Activated T-cell treated with anti-CD3 and anti-CD28 coated beads for 1 hour (primary cell): ENCODE data around the gene IGF2BP1.
"Not testable (repeated sequence)": the region's sequence is repeated elsewhere in the genome, so short reads cannot be mapped to it uniquely, and the experiment has no call there.

ENCODE experiments used
- DNase-seq: peaks from one replicate; pipeline ENCODE4 v3.0.0-alpha.2; 2020; ENCODE audit warnings: low read depth

IGF2BP1 gene

DNA sequence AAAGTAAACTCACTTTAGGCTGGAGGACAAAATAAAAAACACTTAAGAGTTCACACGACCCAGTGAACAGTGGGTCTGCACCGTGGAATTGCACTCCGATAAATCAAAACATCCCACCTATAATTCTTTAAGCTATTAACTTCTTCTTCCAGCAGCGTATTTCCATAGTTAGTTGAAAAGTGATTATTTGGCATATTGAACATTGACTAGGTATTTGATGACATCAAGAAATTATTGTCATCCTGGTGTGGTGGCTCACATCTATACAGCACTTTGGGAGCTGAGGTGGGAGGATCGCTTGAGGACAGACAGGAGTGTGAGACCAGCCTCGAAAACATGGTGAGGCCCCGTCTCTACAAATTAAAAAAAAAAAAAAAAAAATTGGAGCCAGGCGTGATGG is 23.4 kb downstream of the IGF2BP1 start:
- no peak for DNase-seq

DNA sequence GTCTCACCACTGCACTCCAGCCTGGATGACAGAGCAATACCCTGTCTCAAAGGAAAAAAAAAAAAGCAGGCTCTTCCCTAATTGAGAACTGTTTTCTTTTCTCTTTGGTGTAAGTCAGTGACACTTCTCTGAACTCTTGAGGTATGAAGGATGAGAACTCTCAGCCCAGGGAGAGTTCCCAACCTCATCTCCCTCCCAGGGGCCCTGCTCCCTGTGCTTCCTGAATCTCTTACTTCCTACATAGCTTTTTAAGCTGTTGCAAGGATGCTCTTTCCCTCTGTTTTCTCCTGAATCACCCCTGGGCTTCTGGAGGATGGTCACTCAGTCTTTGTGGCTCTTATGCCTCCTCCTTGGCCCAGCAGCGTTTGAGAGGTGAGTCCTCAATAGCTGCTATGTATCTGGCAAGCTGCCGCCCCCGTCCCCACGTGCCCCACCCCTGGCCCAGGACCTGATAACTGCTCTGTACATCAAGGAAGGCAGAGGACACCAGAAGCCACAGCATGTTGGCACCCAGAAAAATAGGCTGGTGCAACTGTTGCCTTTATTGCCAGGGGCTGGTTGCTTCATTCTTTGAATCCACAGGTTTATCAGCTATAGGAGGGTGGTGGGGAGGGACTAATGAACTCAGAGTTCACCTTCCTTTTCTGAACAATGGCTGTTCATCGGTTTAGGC is 24.0 kb downstream of the IGF2BP1 start:
- DNase-seq = no peak

DNA sequence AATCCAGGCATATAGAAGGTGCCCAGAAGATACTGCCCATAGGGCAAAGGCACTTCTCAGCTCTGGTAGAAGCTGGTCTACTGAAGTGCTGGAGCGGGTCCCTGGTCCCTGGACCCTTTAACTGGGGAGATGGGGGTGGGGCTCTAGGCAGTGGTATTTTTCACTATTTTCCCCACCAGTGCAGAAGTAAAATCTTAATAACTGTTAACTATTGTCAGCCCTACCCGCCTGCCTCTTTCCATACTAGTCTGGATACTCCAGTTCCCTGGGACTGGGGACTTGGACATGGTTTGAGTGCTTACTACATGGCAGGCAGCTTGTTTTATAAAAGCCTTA is 24.6 kb downstream of the IGF2BP1 start:
- no peak for DNase-seq

DNA sequence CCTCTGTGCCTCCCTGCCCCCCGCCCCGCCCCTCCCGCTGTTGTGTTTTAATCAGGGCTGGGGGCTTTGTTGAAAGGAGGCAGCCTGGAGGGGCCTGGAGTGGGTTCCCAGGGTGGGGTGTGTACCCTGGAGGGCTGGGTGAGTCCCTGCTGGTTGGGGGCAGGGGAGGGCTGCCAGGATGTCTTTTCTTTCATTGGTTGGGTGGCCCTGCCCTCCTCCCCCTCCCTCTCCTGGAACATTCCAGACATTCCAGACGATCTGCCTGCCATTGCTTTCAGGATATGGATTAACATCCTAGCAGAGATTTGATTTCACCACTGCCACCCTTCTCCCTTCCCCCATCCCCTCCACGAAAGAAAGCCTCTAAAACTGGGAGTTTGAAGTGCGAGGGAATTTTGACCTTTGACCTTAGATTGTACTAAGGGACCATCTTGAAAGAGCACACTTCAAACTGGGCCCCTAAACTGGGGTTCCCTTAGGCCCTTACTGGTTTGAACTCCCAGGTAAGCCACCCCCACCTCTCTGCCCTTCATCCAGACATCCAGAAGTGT is 25.3 kb downstream of the IGF2BP1 start:
- DNase-seq = no peak

DNA sequence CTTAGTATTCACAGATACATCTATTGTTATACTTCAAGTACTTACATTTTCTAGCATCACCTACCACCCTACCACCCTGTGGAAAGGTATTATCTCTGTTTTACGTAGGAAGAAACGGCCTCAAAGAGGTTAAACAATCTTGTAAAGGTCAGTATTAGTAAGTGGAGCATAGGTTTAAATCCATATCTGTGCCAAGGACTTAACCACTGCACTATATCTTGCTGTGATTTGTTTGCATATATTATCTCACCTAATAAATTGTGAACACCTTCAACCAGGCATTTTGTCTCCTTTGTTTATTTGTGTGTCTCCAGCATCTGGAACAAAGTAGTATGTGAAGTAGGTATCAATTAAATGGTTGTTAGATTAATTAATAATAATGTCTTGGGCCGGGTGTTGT is 27.3 kb downstream of the IGF2BP1 start:
- DNase-seq = no peak

DNA sequence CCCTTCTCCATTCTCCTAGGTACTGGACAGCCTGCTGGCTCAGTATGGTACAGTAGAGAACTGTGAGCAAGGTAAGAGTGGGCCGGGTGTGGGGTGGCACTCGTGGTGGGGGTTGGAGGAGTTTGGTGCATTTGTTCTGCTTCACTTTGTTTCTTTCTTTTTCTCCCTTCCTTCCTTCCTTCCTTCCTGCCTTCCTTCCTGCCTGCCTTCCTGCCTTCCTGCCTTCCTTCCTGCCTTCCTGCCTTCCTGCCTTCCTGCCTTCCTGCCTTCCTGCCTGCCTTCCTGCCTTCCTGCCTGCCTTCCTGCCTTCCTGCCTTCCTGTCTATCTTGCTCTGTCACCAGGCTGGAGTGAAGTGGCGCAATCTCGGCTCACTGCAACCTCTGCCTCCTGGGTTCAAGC is 29.3 kb downstream of the IGF2BP1 start:
- not testable (repeated sequence) for DNase-seq

DNA sequence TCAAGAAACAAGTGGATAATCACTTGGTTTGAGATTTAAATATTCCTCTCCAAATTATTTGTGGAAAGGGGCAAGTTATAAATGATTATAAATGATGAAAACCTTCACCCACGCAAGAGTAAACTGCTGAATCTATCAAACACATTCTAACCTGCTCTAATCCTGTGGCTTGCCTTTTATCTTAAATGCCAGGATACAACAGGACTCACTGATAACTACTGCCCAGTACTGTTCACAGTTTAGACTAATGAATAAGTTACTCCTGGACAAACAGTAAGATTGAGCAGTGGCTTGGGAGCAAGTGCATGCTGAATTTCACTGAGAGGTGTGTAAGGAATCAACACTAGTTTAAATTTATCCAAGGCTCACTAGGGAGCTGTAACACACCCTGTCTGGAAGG is 31.1 kb downstream of the IGF2BP1 start:
- no peak for DNase-seq

DNA sequence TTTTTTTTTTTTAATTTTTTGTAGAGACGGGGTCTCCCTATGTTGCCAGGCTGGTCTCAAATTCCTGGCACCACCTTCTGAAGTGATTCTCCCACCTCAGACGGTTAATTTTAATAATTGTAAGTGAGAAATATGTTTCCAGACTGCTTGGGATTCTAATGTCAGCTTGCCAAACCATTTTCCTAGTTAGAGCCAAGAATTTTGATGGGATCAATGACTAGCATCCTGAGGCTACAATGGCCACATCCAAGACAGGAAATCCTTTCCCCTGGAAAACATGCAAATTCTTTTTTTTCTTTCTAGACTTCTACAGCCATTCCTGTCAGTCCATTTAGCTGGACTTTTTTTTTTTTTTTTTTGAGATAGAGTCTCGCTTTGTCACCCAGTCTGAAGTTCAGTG is 32.6 kb downstream of the IGF2BP1 start:
- DNase-seq = no peak

DNA sequence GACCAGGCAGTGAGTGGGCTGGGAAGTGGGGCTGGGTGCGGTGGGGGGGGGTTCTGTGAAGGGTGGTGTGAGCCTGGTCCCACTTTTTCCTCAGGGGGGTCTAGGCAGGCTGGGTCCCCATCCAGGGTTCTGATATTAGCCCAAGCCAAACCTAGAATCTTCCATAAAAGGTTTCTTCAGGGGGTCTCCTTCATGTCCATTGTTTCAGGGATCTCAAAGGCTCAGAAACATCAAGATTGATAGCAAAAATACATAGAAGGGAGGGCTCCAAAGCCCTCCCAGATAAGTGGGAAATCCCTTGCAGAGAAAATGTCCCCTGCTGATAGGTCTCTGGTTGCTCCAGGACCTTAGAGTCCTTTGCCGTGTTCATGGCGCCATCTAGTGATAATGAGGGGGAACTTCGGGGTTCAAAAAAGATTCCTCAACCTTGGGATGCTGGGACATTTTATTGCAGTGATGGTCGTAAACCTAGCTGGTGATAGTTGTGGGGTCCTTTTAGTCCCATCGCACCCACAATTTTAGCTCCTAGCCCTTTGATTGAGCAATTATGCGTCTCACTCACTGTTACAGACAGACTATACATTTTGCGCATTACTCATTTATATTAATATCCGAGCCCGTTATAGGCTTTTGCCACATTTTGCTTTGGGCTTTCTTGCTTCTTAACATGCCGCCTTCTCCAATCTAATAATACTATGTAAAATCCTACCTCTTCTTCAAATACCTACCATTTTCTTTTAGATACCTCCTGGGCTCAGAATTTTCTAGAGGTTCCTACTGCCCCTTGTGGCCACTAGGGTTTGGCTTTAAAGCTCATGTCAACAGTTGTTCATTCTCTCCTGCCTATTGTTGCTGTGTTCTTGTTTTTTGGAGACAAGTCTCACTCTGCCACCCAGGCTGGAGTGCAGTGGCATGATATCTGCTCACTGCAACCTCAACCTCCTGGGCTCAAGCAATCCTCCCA is 35.1 kb downstream of the IGF2BP1 start:
- no peak for DNase-seq

DNA sequence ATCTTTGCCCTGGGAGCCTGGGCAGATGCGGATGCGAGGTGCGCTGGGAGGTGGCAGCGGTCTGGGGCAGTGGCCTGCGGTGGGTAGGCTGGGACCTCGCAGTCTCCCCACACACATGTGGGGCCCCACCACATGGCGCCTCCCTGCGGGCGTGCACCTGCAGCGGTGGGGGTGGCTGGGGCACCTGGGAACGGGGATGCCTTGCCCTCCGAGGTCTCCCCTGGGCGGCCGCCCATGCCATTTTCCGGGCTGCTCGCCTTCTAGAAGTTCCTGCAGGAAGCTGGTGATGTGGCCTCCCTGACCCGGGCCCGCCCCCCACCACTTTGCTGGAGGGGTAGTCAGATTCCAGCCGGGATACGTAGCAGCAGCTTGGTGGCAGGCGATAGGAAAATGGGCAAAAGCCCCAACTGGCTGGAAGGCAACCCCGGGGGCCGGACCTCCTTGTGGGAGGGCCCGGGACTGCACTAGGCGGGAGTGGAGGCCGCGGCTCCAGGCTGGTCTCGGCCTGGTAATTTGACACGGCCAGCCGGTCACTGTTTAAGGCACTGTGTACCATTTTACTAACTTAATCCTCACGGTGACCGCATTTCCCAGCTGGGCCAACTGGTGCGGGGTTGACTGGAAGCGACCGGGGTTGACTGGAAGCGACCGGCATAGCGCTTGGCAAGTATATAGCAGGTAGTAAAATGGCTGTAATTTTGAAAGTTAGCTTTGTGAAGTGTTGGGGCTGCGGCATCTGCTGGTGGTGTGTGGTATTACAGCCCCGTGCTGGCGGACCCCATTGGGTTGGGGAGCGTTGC is 38.5 kb downstream of the IGF2BP1 start:
- DNase-seq = peak; percentile 8

DNA sequence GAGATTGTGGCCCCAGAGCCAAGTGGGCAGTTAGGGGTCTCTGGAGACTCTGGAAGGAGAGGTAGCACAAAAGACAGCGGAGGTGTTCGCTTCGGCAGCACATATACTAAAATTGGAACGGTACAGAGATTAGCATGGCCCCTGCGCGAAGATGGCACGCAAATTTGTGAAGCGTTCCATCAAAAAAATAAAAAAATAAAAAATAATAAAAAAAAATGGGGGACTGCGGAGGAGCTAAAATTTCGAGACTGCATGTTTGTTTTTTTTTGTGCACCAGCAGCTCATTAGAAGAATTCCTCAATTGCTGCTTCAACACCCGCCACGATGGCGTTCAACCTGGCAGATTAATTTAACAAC is 39.1 kb downstream of the IGF2BP1 start:
- no peak for DNase-seq

DNA sequence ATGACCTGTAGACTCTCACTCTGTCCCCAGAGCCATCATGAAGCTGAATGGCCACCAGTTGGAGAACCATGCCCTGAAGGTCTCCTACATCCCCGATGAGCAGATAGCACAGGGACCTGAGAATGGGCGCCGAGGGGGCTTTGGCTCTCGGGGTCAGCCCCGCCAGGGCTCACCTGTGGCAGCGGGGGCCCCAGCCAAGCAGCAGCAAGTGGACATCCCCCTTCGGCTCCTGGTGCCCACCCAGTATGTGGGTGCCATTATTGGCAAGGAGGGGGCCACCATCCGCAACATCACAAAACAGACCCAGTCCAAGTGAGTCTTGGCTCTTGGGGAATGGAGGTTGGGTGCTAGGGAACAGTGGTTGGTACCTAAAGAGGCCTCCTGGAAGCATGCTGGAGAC is 41.0 kb downstream of the IGF2BP1 start:
- no peak for DNase-seq

DNA sequence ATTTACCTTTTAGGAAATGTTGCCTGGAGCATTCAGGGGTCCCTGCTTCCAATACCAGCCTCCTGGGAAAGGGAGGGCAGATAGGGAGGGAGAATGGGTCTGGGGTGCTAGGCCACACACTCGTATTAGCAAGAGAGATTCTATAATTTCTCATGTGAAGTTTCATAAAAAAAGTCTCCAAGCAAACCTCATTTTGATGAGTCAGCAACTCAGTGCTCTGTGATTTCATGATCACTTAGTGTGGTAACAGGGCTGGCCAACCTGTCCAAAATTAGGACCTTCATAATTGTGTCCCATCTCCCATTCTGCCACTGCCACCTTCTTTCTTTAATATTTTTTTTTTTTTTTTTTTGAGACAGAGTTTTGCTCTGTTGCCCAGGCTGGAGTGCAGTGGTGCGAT is 41.4 kb downstream of the IGF2BP1 start:
- no peak for DNase-seq

DNA sequence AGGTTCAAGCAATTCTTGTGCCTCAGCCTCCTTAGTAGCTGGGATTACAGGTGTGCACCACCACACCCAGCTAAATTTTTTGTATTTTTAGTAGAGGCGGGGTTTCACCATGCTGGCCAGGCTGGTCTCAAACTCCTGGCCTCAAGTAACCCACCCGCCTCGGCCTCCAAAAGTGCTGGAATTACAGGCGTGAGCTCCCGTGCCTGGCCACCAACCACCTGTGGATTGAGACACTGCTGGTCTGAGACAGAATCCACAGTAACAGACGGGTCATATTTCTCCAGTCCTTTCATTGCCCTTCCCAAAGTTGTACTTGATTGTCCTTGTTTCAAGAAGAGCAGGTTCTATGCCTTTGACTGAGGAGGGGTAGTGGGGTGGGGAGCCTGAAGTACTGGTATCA is 42.3 kb downstream of the IGF2BP1 start:
- DNase-seq = not testable (repeated sequence)

DNA sequence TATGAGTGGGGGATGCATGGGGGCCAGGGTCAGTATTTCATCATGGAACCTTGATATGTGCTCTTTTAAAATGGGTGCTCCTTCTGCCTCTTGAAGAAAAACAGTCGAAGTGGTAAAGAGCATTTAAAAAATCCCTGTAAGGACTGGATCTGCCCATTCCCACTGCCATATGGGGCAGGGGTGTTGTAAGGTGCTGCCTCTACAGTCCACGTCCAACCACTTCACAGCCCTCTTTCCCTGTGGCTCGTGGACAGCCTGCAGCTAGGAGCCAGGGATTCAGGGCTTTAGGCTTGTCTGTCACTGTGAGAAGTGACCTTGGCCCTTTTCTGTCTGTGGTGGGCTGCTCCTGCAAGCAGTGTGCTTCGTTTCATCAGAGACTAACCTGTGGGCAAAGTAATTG is 44.3 kb downstream of the IGF2BP1 start:
- no peak for DNase-seq

DNA sequence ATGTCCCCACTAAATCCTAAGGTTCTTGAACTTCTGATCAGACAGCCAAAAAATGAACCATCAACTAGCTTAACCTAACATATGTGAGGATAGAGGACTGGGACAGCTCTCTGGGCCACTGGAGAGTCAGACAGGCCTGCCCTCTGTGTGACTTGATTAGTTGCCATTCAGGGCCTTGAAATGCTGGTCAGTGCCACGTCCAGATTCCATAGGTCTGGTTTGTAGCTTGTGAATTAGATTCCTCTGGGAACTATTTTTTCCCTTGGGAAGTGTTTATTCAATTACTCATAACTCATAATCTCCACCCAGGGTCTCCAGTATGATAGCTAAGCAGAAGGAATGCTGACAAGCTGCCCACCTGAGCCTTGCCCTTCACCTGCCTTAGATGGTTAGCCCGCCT is 48.2 kb downstream of the IGF2BP1 start:
- no peak for DNase-seq

DNA sequence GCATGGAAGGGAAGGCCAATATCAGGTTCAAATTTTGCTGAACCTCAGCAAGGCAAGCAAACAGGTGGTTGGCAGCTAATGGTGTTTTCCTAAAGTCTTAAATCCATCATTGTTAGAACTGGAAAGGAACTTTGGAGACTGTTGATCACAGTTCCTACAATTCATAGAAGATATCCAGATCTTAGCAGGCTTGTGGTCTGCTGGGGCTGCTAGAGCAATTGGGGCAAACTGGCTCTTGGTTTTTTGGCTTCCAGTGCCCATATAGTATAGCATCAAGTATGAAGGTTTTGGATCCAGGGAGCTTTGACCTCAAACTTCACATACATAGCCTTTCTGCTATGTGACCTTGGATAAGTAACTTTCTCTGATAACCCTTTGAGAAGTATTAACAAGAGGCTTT is 49.7 kb downstream of the IGF2BP1 start:
- DNase-seq = no peak

DNA sequence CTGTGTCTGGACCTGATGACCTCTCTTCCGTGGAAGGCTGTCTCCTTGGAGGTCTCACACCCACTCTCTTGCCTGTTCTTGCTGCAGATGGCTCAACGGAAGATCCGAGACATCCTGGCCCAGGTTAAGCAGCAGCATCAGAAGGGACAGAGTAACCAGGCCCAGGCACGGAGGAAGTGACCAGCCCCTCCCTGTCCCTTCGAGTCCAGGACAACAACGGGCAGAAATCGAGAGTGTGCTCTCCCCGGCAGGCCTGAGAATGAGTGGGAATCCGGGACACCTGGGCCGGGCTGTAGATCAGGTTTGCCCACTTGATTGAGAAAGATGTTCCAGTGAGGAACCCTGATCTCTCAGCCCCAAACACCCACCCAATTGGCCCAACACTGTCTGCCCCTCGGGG is 52.1 kb downstream of the IGF2BP1 start:
- no peak for DNase-seq

DNA sequence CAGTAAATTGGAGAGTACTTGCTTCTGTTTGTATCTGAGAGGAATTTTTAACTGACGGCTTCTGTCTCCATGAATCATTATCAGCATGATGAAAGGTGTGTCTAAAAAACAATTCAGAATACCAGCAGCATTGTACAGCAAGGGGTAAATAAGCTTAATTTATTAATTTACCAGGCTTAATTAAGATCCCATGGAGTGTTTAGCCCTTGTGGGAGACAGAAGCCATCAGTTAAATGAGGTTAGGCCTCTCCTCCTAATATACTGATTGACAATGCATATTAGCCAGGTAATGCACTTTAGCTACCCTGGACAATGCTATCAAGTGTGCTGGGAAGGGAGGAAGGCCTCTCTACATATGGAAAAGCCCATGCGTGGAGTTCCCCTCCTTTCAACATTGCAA is 53.4 kb downstream of the IGF2BP1 start:
- DNase-seq = no peak

DNA sequence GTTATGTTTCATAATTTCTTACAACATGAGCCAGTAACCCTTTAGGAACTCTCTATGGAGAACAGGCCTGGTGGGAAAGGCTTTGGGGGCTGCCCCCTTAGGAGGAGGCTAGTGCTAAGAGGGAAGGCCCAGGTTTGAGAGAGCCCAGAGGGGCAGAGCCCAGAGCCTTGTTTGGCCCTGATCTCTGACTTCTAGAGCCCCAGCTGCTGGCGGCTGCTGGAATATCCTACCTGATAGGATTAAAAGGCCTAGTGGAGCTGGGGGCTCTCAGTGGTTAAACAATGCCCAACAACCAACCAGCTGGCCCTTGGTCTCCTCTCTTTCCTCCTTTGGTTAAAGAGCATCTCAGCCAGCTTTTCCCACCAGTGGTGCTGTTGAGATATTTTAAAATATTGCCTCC is 54.1 kb downstream of the IGF2BP1 start:
- DNase-seq = no peak

DNA sequence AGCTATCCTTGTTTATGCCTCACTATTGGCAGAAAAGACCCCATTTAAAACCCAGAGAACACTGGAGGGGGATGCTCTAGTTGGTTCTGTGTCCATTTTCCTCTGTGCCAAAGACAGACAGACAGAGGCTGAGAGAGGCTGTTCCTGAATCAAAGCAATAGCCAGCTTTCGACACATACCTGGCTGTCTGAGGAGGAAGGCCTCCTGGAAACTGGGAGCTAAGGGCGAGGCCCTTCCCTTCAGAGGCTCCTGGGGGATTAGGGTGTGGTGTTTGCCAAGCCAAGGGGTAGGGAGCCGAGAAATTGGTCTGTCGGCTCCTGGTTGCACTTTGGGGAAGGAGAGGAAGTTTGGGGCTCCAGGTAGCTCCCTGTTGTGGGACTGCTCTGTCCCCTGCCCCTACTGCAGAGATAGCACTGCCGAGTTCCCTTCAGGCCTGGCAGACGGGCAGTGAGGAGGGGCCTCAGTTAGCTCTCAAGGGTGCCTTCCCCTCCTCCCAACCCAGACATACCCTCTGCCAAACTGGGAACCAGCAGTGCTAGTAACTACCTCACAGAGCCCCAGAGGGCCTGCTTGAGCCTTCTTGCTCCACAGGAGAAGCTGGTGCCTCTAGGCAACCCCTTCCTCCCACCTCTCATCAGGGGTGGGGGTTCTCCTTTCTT is 56.1 kb downstream of the IGF2BP1 start:
- DNase-seq = no peak
